ENCODE results near the gene WDR82. TPM values are rescaled to one million over a fixed set of nuclear protein-coding genes. Genes with fewer than 3 reads are reported as not detected.

WDR82 gene, protein sequence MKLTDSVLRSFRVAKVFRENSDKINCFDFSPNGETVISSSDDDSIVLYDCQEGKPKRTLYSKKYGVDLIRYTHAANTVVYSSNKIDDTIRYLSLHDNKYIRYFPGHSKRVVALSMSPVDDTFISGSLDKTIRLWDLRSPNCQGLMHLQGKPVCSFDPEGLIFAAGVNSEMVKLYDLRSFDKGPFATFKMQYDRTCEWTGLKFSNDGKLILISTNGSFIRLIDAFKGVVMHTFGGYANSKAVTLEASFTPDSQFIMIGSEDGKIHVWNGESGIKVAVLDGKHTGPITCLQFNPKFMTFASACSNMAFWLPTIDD
- 31.2 and 32.3 TPM in 2 replicates for total RNA-seq (2014; rRNA removed; shearing (Covaris generic))

GRCh38 chr3:52278510-52279069 lies at the start of gene WDR82:
TSS of gene WDR82 (minus strand) at chr3:52278649. CDS start at chr3:52278361, 288 bp downstream.

DNA sequence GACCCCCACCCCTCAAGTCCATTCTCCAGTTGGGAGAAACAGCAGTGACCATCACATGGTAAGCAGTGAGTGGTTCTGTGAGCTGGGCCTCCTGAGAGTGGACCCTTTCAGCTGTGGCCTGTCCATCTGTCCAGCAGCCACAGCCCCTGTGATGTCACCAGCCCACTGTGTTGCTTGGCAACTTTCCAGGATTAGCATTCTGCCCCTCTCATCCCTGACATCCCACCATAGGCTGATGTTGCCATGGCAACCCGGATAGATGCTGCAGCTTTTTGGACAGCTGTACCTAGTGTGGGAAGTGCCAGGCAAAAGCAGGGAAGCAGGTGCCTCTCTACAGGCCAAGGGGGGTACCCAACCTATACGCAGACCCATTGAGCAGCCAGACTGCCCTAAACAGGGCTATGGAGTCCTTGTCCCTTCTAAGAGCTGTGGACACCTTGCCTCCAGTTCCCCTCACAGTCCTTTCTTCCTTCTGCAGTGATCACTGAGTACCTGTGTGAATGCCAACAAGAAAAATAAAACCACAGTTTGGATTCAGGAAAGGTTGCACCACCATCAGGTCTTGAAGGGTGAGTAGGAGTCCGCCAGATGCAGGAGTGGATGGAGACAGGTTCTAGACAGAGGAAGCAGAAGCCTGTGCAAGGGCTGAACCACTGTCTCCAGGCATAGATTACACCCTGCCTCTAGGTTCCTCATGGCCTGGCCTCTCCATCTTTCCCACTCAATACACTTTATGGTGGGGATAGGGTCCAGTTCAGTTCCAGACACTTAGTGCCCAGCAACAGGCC lies 37.7 kb upstream of the WDR82 start, which contains the start of gene DNAH1:
DNAH1 (plus strand) TSS at position 343 of the 788 bp plus-strand sequence. CDS start 6,124 bp downstream, outside the sequence.

GRCh38 chr3:52245322-52246263 lies 32.9 kb downstream of the WDR82 start, which contains the start of gene PPM1M:
TSS of gene PPM1M (plus strand) at chr3:52245759. CDS start at chr3:52245825, 66 bp downstream.

GRCh38 chr3:52238761-52239701 lies 39.4 kb downstream of the WDR82 start, which contains the start of gene TWF2:
TSS of gene TWF2 (minus strand) at chr3:52239158. CDS start at chr3:52239016, 142 bp downstream.

DNA sequence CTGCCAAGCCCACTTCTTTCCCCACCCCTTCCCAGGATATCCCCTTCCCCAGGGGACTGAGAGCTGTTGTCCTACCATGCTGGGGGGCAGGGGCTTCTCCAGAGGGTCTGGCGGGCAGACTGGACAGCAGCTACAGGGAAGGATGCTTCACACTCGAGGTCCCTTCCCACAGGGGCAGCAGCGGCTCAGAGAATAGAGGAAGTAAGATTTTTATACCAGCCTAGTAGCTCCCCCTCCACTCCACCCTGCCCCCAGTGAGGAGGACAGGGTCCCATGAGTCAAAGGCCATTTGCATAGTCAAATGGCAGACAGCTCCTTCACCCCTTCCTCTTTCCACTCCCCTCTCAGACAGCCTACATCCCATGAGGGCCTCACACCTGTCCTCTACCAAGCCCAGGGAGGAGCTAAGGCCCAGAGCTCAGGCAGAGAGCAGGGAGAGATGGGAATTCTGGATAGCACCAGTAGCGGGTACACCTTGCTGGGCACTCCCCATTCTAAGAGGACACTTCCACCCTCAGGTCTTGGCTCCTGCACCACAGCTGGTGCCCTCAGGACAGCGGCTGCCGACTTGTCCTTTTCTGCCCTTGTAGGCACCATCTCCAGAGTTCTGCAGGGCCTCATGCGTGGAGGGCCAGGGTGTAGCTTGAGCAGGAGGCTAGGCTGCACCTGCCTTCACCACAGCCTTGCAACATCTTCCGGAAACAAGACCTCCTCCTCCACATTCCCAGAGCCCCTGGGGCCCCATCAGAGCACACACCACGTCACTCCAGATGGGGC lies 52.8 kb downstream of the WDR82 start, which contains the start of gene TLR9:
TLR9 (minus strand) TSS at position 194 of the 777 bp plus-strand sequence; CDS start at position 78, 116 bp downstream.

Small RNA genes within 50 kb of the gene (small RNA-seq; reads per million reads assigned to genes)
- not detected for gene MIR135A1
- gene MIRLET7G: 28.5 reads per million, percentile 93 among the genes with 10 or more reads in this experiment

Other genes with a start within 250 kb of the WDR82 start
- 28.4 and 29.2 TPM in 2 replicates for gene DUSP7, start 222.1 kb downstream of the WDR82 start, total RNA-seq (2014; rRNA removed; shearing (Covaris generic))
- 21.6 and 23.9 TPM in 2 replicates for gene POC1A, start 124.2 kb downstream of the WDR82 start, total RNA-seq (2014; rRNA removed; shearing (Covaris generic))
- 50.7 TPM in 2 replicates for gene ALAS1, start 80.5 kb downstream of the WDR82 start, total RNA-seq (2014; rRNA removed; shearing (Covaris generic))
- not detected in 2 replicates for gene TLR9, start 53.0 kb downstream of the WDR82 start, total RNA-seq (2014; rRNA removed; shearing (Covaris generic))
- 180 and 215 TPM in 2 replicates for gene TWF2, start 39.5 kb downstream of the WDR82 start, total RNA-seq (2014; rRNA removed; shearing (Covaris generic))
- gene PPM1M, start 32.9 kb downstream of the WDR82 start, total RNA-seq (2014; rRNA removed; shearing (Covaris generic)): 16.3 and 17.4 TPM in 2 replicates
- gene GLYCTK, start 9.2 kb upstream of the WDR82 start, total RNA-seq (2014; rRNA removed; shearing (Covaris generic)): 17.6 and 22.7 TPM in 2 replicates
- 6.9 and 8.1 TPM in 2 replicates for gene DNAH1, start 37.7 kb upstream of the WDR82 start, total RNA-seq (2014; rRNA removed; shearing (Covaris generic))
- 72.0 and 95.9 TPM in 2 replicates for gene BAP1, start 131.4 kb upstream of the WDR82 start, total RNA-seq (2014; rRNA removed; shearing (Covaris generic))
- gene PHF7, start 132.0 kb upstream of the WDR82 start, total RNA-seq (2014; rRNA removed; shearing (Covaris generic)): 6.6 and 10.2 TPM in 2 replicates
- gene SEMA3G, start 166.5 kb upstream of the WDR82 start, total RNA-seq (2014; rRNA removed; shearing (Covaris generic)): 1.2 and 1.8 TPM in 2 replicates
- 1.1 and 1.5 TPM in 2 replicates for gene TNNC1, start 175.4 kb upstream of the WDR82 start, total RNA-seq (2014; rRNA removed; shearing (Covaris generic))
- 36.5 and 41.2 TPM in 2 replicates for gene NISCH, start 177.0 kb upstream of the WDR82 start, total RNA-seq (2014; rRNA removed; shearing (Covaris generic))
- 0.15 TPM in 1 of 2 replicates, not detected in the other for gene STAB1, start 216.7 kb upstream of the WDR82 start, total RNA-seq (2014; rRNA removed; shearing (Covaris generic))